Measurements from ENCODE around the gene TTPAL.

- TF ChIP-seq CTCF (conservative IDR thresholded peaks at IDR 0.05) (no peak), ZFX (IDR thresholded peaks at IDR 0.05) (no peak)
Measured at GRCh38 chr20:44450903-44451450, 24.7 kb upstream of the TTPAL start.
